Activated T-cell treated with anti-CD3 and anti-CD28 coated beads, Interleukin-2, amount 50 U/mL, for 24 hours (primary cell): Measurements from ENCODE around the gene DRAM2.

Experiments
- DNase-seq: peaks from one replicate; pipeline ENCODE4 v3.0.0-alpha.2; 2020
- H3K27ac Mint-ChIP-seq: 2 replicates; pipeline ENCODE4 v1.8.0; 2020; ENCODE audit warnings: mild to moderate bottlenecking, mixed read lengths
- H3K27me3 Mint-ChIP-seq: 2 replicates; pipeline ENCODE4 v1.8.0; 2020; ENCODE audit warnings: mixed read lengths
- H3K36me3 Mint-ChIP-seq: 2 replicates; pipeline ENCODE4 v1.8.0; 2020; ENCODE audit warnings: low read depth, mixed read lengths
- H3K4me1 Mint-ChIP-seq: 2 replicates; pipeline ENCODE4 v1.8.0; 2020; ENCODE audit warnings: low read depth, mixed read lengths
- H3K4me3 Mint-ChIP-seq: 2 replicates; pipeline ENCODE4 v1.8.0; 2020; ENCODE audit warnings: mild to moderate bottlenecking, moderate library complexity, mixed read lengths
- H3K9me3 Mint-ChIP-seq: 2 replicates; pipeline ENCODE4 v1.8.0; 2020; ENCODE audit warnings: mixed read lengths

The DRAM2 gene

GRCh38 chr1:111154021-111154999 is 14.4 kb upstream of the DRAM2 start:
- peaks cover 82% of the 10 kb centered on the region for H3K36me3 Mint-ChIP-seq

GRCh38 chr1:111151838-111152237 is 11.9 kb upstream of the DRAM2 start:
- peak overlapping the region; percentile 9 for H3K27ac Mint-ChIP-seq

More at GRCh38 chr1:111154021-111154999, 14.4 kb upstream of the DRAM2 start:
- no peaks in the 10 kb centered on the region for H3K27me3 Mint-ChIP-seq
- peak overlapping the region; percentile 29 for H3K27ac Mint-ChIP-seq
- peaks cover 68% of the 10 kb centered on the region for H3K4me1 Mint-ChIP-seq
- DNase-seq: no peak
- no peak overlapping the region for H3K4me3 Mint-ChIP-seq
- H3K9me3 Mint-ChIP-seq: no peaks in the 10 kb centered on the region

GRCh38 chr1:111148376-111148881 is 8.5 kb upstream of the DRAM2 start:
- Mint-ChIP-seq H3K27me3 (no peaks in the 10 kb centered on the region), H3K9me3 (no peaks in the 10 kb centered on the region), H3K4me3 (no peak overlapping the region), H3K36me3 (peaks cover 83% of the 10 kb centered on the region), H3K4me1 (peaks cover 83% of the 10 kb centered on the region), H3K27ac (peak overlapping the region; percentile 38)
- DNase-seq: no peak

More at GRCh38 chr1:111151838-111152237, 11.9 kb upstream of the DRAM2 start:
- Mint-ChIP-seq H3K4me3 (no peak overlapping the region), H3K36me3 (peaks cover 95% of the 10 kb centered on the region), H3K27me3 (no peaks in the 10 kb centered on the region), H3K4me1 (peaks cover 84% of the 10 kb centered on the region), H3K9me3 (no peaks in the 10 kb centered on the region)
- no peak for DNase-seq

- Mint-ChIP-seq H3K27me3 (no peaks in the 10 kb centered on the region), H3K4me3 (no peak overlapping the region), H3K4me1 (peaks cover 82% of the 10 kb centered on the region), H3K36me3 (peaks cover 78% of the 10 kb centered on the region), H3K9me3 (no peaks in the 10 kb centered on the region), H3K27ac (peak overlapping the region; percentile 55)
- no peak for DNase-seq
These were observed 8.1 kb upstream of the DRAM2 start for GRCh38 chr1:111147948-111148347.

GRCh38 chr1:111145963-111146768 is 6.3 kb upstream of the DRAM2 start:
- Mint-ChIP-seq H3K27me3 (no peaks in the 10 kb centered on the region), H3K9me3 (no peaks in the 10 kb centered on the region), H3K4me3 (peak overlapping the region; percentile 4), H3K27ac (peak overlapping the region; percentile 90), H3K4me1 (peaks cover 80% of the 10 kb centered on the region), H3K36me3 (peaks cover 61% of the 10 kb centered on the region)
- DNase-seq: no peak

- no peaks in the 10 kb centered on the region for H3K27me3 Mint-ChIP-seq
These were observed 5.6 kb upstream of the DRAM2 start for GRCh38 chr1:111145542-111145941.

GRCh38 chr1:111142356-111142975 is 2.6 kb upstream of the DRAM2 start:
- peaks cover 45% of the 10 kb centered on the region for H3K36me3 Mint-ChIP-seq
- peak overlapping the region; percentile 94 for H3K4me3 Mint-ChIP-seq

More at GRCh38 chr1:111145542-111145941, 5.6 kb upstream of the DRAM2 start:
- Mint-ChIP-seq H3K4me3 (peak overlapping the region; percentile 4), H3K4me1 (peaks cover 78% of the 10 kb centered on the region), H3K9me3 (no peaks in the 10 kb centered on the region), H3K27ac (peak overlapping the region; percentile 90), H3K36me3 (peaks cover 55% of the 10 kb centered on the region)
- no peak for DNase-seq

GRCh38 chr1:111141245-111142220 is 1.6 kb upstream of the DRAM2 start:
- Mint-ChIP-seq H3K36me3 (peaks cover 43% of the 10 kb centered on the region), H3K27ac (peak overlapping the region; percentile 96), H3K4me3 (peak overlapping the region; percentile 94), H3K4me1 (peaks cover 61% of the 10 kb centered on the region), H3K27me3 (no peaks in the 10 kb centered on the region), H3K9me3 (no peaks in the 10 kb centered on the region)
- no peak for DNase-seq

More at GRCh38 chr1:111142356-111142975, 2.6 kb upstream of the DRAM2 start:
- no peak for DNase-seq
- no peaks in the 10 kb centered on the region for H3K27me3 Mint-ChIP-seq
- no peaks in the 10 kb centered on the region for H3K9me3 Mint-ChIP-seq
- H3K27ac Mint-ChIP-seq: no peak overlapping the region
- H3K4me1 Mint-ChIP-seq: peaks cover 68% of the 10 kb centered on the region

GRCh38 chr1:111140680-111140967 is 731 bp upstream of the DRAM2 start:
- DNase-seq: no peak
- no peaks in the 10 kb centered on the region for H3K27me3 Mint-ChIP-seq
- peaks cover 52% of the 10 kb centered on the region for H3K4me1 Mint-ChIP-seq

GRCh38 chr1:111139324-111139955 is 453 bp downstream of the DRAM2 start:
- Mint-ChIP-seq H3K27me3 (no peaks in the 10 kb centered on the region), H3K36me3 (peaks cover 49% of the 10 kb centered on the region), H3K27ac (peak overlapping the region; percentile 96), H3K9me3 (no peaks in the 10 kb centered on the region), H3K4me3 (peak overlapping the region; percentile 94), H3K4me1 (peaks cover 55% of the 10 kb centered on the region)
- DNase-seq: no peak

More at GRCh38 chr1:111140680-111140967, 731 bp upstream of the DRAM2 start:
- peak overlapping the region; percentile 94 for H3K4me3 Mint-ChIP-seq
- H3K36me3 Mint-ChIP-seq: peaks cover 43% of the 10 kb centered on the region
- no peaks in the 10 kb centered on the region for H3K9me3 Mint-ChIP-seq
- H3K27ac Mint-ChIP-seq: peak overlapping the region; percentile 96

- no peak for DNase-seq
- Mint-ChIP-seq H3K27ac (no peak overlapping the region), H3K4me3 (no peak overlapping the region), H3K4me1 (peaks cover 41% of the 10 kb centered on the region), H3K27me3 (no peaks in the 10 kb centered on the region), H3K36me3 (peaks cover 73% of the 10 kb centered on the region), H3K9me3 (no peaks in the 10 kb centered on the region)
These were observed 6.0 kb downstream of the DRAM2 start for GRCh38 chr1:111133866-111134265.

GRCh38 chr1:111131693-111132092 is 8.2 kb downstream of the DRAM2 start:
- peaks cover 41% of the 10 kb centered on the region for H3K4me1 Mint-ChIP-seq
- H3K27ac Mint-ChIP-seq: peak overlapping the region; percentile 3
- no peak overlapping the region for H3K4me3 Mint-ChIP-seq
- no peaks in the 10 kb centered on the region for H3K27me3 Mint-ChIP-seq
- no peaks in the 10 kb centered on the region for H3K9me3 Mint-ChIP-seq
- no peak for DNase-seq
- peaks cover 77% of the 10 kb centered on the region for H3K36me3 Mint-ChIP-seq

GRCh38 chr1:111129376-111129775 is 10.5 kb downstream of the DRAM2 start:
- Mint-ChIP-seq H3K4me3 (no peak overlapping the region), H3K27me3 (no peaks in the 10 kb centered on the region), H3K4me1 (peaks cover 33% of the 10 kb centered on the region), H3K27ac (no peak overlapping the region), H3K9me3 (no peaks in the 10 kb centered on the region), H3K36me3 (peaks cover 80% of the 10 kb centered on the region)
- DNase-seq: no peak
